ENCODE results near the gene TMEM31. TPM values are rescaled to one million over a fixed set of nuclear protein-coding genes. Genes with fewer than 3 reads are reported as not detected.

The TMEM31 gene, protein sequence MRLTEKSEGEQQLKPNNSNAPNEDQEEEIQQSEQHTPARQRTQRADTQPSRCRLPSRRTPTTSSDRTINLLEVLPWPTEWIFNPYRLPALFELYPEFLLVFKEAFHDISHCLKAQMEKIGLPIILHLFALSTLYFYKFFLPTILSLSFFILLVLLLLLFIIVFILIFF
- polyA plus RNA-seq (ENCODE audit: low read depth in 6 of 6) = under 1 TPM in 2 of 6 donors, not detected in 4; 0.58 to 1.00 TPM

DNA sequence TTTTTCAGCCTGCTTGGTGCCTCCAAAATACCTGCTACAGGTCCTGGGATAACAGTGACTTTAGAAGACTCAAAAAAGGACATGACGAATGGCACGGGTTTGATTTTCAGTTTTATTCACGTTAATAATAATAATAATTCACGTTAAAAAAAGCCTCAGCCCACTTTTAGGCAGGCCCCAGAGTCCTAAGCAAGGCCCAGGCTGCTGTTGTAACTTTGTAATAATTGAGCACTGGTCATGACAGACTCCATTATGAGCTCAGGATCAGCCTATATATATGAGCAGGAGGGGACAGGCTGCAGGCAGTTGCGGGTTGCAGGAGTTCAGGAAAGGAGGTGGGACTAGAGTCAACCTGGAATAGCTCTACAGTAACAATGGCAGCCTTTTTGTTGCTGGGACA lies at the start of gene TMEM31:
Gene TMEM31 (plus strand): TSS at position 301 of the 400 bp plus-strand sequence. CDS start 1,350 bp downstream, outside the sequence.
- Mint-ChIP-seq H3K27ac (peak within 1 kb of the TSS in 2 of 6 donors; percentile 33 to 79), H3K4me1 (peaks cover 0 to 5% (median 4%) of the 10 kb centered on the region in 3 donors), H3K4me3 (no peak within 1 kb of the TSS), H3K9me3 (peaks cover 0 to 3% (median 0%) of the 10 kb centered on the region in 7 donors), H3K27me3 (peaks cover 0 to 5% (median 1%) of the 10 kb centered on the region in 3 donors), H3K36me3 (no peaks in the 10 kb centered on the region)
- ATAC-seq (ENCODE audit: low read depth in 2 of 2) = no peak
- DNase-seq = no peak

DNA sequence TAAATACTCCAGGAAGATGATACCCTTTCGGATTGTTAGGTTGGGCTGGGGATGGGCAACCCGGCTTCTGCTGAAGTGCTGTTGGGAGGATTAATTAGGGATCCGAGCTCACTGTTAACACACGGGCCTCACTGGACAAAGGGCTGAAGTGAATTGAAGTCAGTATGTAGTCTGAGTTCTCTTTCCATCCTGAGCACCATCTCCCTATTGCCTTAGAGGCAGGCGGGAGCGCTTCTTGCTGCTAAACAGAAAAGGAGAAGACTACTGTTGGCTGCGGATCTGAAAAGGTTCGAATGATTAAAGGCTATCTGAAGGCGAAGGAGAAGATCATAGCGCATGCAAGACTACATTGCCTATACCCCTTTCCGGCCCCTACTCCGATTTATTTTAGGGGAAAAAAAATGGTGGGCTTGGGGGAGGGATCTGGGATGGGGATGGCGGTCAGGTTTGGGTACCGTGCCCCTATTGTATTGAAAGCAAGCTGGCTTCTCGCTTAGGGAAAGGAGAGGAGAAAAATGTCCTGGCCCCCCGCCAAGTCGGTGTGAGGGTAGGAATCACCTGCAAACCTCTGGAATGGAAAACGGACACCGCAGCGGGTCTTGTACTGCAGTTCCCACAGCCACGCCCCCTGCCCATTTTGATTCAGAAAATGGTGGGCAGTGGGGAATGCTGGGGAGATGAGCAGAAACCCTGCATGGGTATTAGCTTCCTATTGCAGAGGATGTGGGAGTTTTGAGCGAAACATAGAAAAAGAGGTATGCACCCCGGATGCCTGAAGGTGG lies 46.5 kb upstream of the TMEM31 start:
- Mint-ChIP-seq H3K27me3 (peaks cover 11 to 44% (median 29%) of the 10 kb centered on the region in 3 donors), H3K4me1 (peaks cover 0 to 5% (median 0%) of the 10 kb centered on the region in 3 donors), H3K4me3 (no peak overlapping the region), H3K9me3 (peaks cover 0 to 9% (median 2%) of the 10 kb centered on the region in 7 donors), H3K27ac (peak overlapping the region in 1 of 6 donors; percentile 49), H3K36me3 (no peaks in the 10 kb centered on the region)
- ATAC-seq (ENCODE audit: low read depth in 2 of 2) (no peak), DNase-seq (no peak)

DNA sequence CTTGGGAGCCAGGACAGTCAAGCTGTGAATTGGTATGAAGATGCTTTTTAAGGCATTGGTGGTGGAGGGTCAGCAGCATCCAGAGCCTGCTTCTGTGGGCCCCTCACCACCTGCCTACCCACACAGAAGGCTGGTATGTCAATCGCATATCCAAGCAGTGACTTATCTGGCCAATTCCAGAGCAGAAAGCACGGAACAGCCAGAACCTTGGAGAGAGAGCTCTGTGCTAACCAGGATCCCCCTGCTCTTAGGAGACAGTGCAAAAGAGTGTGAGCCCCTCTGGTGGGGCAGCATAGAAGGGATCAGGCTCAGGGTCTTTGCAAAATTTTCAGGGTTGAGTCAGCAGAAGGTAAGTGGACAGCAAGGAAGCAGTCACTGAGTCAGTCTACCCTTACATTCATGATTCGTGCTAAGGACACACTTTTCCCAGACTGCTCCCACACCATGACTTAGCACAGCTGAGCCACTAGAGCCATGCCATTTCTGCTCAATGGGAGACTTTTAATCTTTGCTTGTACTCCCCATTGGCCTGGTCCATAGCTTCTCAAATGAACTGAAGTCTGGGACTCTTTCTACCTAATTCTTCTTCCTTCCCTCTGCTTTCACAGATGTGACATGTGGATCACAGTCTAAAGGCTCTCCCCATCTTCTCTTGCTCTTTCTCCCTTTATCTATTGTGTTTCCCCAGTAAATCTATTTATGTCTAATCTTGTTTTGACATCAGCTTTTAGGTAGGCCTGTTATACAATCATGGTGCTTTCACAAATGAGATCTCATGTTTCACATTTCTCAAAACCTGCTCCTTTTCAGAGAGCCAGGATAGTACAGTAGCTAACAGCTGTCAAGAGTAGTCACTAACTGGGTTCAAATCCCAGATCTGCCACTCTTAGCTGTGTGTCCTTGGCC lies 44.3 kb upstream of the TMEM31 start:
- Mint-ChIP-seq H3K9me3 (peaks cover 0 to 5% (median 0%) of the 10 kb centered on the region in 7 donors), H3K36me3 (no peaks in the 10 kb centered on the region), H3K27ac (peak overlapping the region in 2 of 6 donors; percentile 15 to 71), H3K27me3 (peaks cover 10 to 28% (median 15%) of the 10 kb centered on the region in 3 donors), H3K4me3 (no peak overlapping the region), H3K4me1 (peaks cover 0 to 5% (median 0%) of the 10 kb centered on the region in 3 donors)
- no peak for DNase-seq
- ATAC-seq (ENCODE audit: low read depth in 2 of 2) = no peak

DNA sequence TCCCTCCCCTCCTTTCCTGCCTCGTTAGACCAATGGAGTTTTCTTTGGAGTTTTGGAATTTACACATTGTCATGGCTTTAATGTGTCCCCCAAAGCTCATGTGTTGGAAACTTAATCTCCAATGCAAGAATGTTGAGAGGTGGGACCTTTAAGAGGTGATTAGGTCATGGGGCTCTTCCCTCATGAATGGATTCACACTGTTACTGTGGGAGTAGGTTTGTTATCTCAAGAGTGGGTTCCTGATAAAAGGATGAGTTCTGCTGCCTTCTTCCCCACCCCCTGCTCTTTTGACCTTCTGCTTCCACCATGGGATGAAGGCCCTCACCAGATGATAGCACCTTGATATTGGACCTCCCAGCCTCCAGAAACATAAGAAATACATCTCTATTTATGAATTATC lies 41.0 kb upstream of the TMEM31 start:
- H3K4me3 Mint-ChIP-seq = no peak overlapping the region
- peaks cover 0 to 14% (median 2%) of the 10 kb centered on the region in 3 donors for H3K27me3 Mint-ChIP-seq
- H3K4me1 Mint-ChIP-seq = no peaks in the 10 kb centered on the region
- DNase-seq (no peak), ATAC-seq (ENCODE audit: low read depth in 2 of 2) (no peak)
- no peaks in the 10 kb centered on the region for H3K36me3 Mint-ChIP-seq
- H3K27ac Mint-ChIP-seq = no peak overlapping the region
- H3K9me3 Mint-ChIP-seq = peaks cover 0 to 5% (median 0%) of the 10 kb centered on the region in 7 donors

DNA sequence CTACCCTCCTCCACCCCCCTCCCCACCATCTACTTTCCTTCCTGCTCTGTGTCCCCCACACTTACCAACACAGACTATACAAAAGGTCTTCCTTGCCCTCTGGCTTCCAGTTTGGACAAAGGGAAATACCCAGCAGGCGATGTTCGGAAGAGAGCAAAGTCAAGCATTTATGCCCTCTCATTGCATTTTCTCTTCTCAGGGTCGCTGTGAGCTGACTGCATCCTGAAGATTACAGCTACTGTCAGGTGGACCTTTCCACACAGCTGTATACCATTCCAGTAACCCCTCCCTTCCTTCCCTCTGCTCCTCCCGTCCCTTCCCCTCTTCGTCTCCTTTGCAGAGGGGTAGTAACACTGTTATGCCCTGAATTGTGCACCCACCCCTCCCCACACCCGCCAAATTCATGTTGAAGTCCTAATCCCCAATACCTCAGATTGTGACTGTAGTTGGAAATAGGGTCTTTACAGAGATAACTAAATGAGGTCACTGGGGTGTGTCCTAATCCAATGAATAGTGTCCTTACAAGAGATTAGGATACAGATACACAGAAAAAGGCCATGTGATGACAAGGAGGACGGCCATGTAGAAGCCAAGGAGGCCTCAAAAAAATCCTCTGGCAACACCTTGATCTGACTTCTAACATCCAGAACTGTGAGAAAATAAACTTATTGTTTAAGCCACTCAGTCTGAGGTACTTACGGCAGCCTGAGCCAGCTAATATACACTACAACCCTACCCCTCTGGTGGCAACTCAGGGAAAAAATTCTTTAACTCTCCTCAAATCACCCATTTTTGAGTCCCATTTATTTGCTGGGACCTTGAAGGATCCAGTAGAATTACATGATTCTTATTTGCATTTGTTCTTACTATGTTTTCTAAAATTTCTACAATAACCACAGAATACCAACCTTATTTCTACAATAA lies 35.9 kb upstream of the TMEM31 start:
- no peak for ATAC-seq (ENCODE audit: low read depth in 2 of 2)
- Mint-ChIP-seq H3K27ac (peak overlapping the region in 1 of 6 donors; percentile 17), H3K36me3 (peaks cover 7 to 18% of the 10 kb centered on the region in 2 donors), H3K4me3 (no peak overlapping the region), H3K4me1 (peaks cover 0 to 13% (median 3%) of the 10 kb centered on the region in 3 donors), H3K27me3 (no peaks in the 10 kb centered on the region), H3K9me3 (no peaks in the 10 kb centered on the region)
- no peak for DNase-seq

DNA sequence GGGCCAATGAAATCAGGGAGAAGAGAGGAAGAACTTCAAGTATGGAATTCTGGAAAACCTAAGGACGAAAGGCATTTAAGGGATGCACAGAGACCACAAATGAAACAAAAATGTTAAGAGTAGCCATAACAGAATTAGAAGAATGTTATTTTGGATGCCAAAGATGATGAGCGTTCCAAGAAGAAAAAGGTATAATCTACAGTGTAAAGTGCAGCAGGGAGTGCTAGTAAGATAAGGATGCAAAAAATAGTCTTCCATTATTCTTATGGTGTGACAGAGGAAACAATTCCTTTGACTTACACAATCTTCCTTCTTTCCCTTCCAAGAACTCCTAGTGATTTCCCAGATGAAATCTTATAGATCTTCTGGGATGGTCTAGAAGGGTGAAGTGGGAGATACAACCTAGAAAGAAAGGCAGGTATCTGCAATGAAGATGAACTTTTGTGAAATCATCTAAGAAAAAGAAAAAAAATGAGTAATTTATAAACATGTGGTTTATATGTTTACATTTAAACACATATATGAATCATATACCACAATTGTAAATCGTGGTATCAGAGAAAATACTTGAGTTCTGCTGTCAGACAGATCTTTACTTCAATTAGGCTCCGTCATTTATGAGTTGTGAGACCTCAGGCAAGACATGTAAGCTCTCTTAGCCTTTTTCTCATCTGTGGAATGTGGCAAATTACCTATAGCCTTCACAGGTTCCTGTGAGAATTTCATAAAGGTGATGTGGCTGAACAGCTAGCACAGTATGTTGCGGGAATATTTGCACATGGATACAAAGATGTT lies 32.3 kb upstream of the TMEM31 start:
- DNase-seq = no peak
- H3K27me3 Mint-ChIP-seq = no peaks in the 10 kb centered on the region
- no peak overlapping the region for H3K4me3 Mint-ChIP-seq
- peak overlapping the region in 1 of 6 donors; percentile 41 for H3K27ac Mint-ChIP-seq
- H3K9me3 Mint-ChIP-seq = no peaks in the 10 kb centered on the region
- H3K36me3 Mint-ChIP-seq = peaks cover 8 to 18% of the 10 kb centered on the region in 2 donors
- ATAC-seq (ENCODE audit: low read depth in 2 of 2) = no peak
- H3K4me1 Mint-ChIP-seq = peaks cover 0 to 13% (median 3%) of the 10 kb centered on the region in 3 donors

DNA sequence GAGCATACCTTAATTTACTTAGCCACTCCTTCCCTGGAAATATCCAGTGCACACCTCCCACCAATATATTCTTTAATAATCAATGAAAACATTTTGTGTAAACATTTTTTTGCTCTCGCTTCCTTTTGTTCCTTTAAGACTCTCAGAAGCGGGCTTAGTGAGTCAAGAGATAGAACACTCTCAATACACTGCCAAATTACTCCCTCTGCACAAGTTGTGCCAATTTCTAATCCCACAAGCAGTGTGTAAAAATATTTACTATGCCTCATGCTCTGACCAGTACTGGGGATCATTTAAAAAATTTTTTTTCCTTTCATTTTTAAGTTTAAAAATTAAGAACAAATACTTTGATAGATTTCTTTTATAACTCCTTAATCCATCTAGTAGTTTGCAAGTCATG lies 29.3 kb upstream of the TMEM31 start:
- Mint-ChIP-seq H3K27ac (peak overlapping the region in 1 of 6 donors; percentile 66), H3K9me3 (no peaks in the 10 kb centered on the region), H3K27me3 (no peaks in the 10 kb centered on the region), H3K36me3 (peaks cover 14 to 18% of the 10 kb centered on the region in 2 donors), H3K4me3 (no peak overlapping the region), H3K4me1 (peaks cover 3 to 13% (median 6%) of the 10 kb centered on the region in 3 donors)
- ATAC-seq (ENCODE audit: low read depth in 2 of 2) = no peak
- DNase-seq = no peak

DNA sequence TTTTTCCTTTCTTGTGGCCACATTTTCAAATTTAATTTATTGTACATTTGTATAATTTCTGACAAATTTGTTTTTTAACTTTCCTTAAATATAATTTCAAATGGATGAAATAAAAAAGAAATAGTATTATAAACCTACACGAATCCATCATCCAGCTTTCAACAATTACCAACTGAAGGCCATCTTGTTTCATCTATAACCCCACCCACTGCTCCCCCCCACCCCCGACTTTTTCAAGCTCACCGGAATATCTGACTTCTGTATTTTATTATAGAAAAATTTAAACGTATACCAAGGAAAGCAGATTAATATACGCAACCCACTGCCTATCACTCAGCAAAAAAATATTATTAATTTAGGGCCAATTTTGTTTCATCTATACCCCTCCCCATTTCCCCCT lies 25.3 kb upstream of the TMEM31 start:
- H3K27ac Mint-ChIP-seq = peak overlapping the region in 1 of 6 donors; percentile 87
- H3K4me1 Mint-ChIP-seq = peaks cover 0 to 9% (median 0%) of the 10 kb centered on the region in 3 donors
- H3K36me3 Mint-ChIP-seq = peaks cover 0 to 7% of the 10 kb centered on the region in 2 donors
- peak overlapping the region in 3 of 8 donors; percentile 59 to 77 (median 65) for H3K4me3 Mint-ChIP-seq
- no peaks in the 10 kb centered on the region for H3K9me3 Mint-ChIP-seq
- H3K27me3 Mint-ChIP-seq = no peaks in the 10 kb centered on the region
- no peak for DNase-seq
- ATAC-seq (ENCODE audit: low read depth in 2 of 2) = no peak

DNA sequence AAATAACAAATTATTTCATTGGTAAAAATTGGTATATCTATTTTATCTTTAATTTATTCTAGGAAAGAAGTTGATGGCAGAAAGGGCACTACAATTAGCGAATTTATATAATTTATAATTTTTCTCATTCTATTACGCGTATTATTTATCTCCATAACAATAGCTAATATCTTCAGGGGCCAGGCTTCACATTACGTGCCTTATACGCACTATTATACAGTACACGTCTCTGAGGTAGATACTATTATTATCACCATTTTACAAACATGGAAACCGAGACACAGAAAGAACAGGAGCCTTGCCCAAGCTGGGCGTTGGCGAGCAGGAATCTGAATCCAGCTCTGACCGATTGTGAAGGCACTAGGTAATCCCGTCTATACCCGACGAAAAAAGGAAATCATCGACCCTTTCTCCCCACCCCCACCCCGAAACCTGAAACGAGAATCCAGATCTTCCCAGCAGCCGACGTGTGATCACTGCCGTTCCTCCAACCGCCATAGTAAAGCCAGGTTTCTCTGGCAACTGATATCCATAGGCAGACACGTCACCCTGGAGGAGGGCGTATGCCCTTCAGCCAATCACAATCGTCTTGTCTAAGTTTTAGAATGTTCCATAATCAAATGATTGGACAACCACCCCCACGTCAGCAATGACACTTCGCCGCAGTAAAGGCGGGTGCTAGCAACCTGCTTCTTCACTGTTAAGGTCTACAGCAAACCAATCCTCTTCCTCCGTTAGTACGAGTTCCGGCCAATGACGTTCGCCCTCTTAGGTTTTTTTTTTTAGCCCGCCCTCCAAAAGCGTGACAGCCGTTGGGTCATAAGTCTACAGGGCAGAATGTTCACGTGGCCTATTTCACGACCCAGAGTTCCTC lies 24.3 kb upstream of the TMEM31 start, which contains the start of gene MORF4L2:
Gene MORF4L2 (minus strand): TSS at position 501 of the 874 bp plus-strand sequence. CDS start 9,672 bp downstream, outside the sequence.
- Mint-ChIP-seq H3K4me3 (peak within 1 kb of the TSS in 3 of 8 donors; percentile 59 to 77 (median 65)), H3K4me1 (peaks cover 0 to 9% (median 0%) of the 10 kb centered on the region in 3 donors), H3K27ac (peak within 1 kb of the TSS in 2 of 6 donors; percentile 67 to 87), H3K27me3 (no peaks in the 10 kb centered on the region), H3K36me3 (peaks cover 0 to 7% of the 10 kb centered on the region in 2 donors), H3K9me3 (no peaks in the 10 kb centered on the region)
- DNase-seq = peak; percentile 86
- ATAC-seq (ENCODE audit: low read depth in 2 of 2) = peak; percentile 80 to 82

DNA sequence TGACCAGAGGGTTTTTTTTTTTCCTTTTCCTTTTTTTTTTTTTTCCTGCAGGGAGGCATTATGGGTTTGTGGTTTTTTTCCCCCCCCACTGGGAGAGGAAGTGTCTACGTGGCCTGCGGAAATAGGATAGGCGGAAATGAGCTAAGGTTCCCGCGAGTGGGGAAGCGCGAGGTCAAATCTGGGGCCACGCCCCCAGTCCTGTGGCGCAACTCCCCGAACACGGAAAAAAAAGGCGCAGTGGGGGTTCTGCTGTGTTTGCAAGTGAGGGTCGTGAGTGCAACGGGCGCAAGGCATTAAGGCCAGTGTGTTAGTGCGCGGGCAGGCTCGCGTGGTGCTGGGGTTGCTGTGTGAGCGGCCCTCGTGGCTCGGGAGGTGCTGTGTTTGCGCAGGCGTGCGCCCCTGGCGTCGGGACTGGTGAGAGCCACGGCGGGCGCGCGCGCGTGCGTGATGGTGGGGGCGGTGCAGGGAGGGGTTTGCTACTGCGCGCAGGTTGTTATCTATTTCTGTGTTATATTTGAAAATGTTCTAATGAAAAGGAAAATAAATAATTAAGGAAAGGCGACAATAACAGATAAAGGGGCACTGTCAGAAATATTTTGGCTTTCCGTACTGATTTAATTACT lies 23.5 kb upstream of the TMEM31 start:
- Mint-ChIP-seq H3K36me3 (peaks cover 0 to 7% of the 10 kb centered on the region in 2 donors), H3K27ac (no peak overlapping the region), H3K9me3 (peaks cover 0 to 3% (median 0%) of the 10 kb centered on the region in 7 donors), H3K4me1 (peaks cover 0 to 9% (median 0%) of the 10 kb centered on the region in 3 donors), H3K4me3 (no peak overlapping the region), H3K27me3 (no peaks in the 10 kb centered on the region)
- ATAC-seq (ENCODE audit: low read depth in 2 of 2) (peak; percentile 60), DNase-seq (peak; percentile 86)

All from naive B cell (primary cell).